PC-9 (cell line): Measurements from ENCODE around the gene LYPD6B.

Experiments used
- EZH2 ChIP-seq: fragments of 200-600 bp; sonication (generic); IDR thresholded peaks from 2 replicates; pipeline ENCODE4 v1.8.0; 2017; ENCODE audit warnings: antibody characterized with exemption, low read depth
- TF ChIP-seq, protein P1 (sequence below): fragments of 200-600 bp; sonication (generic); conservative IDR thresholded peaks from 2 replicates; pipeline ENCODE4 v1.6.1; 2017; ENCODE audit warnings: mixed run types, antibody characterized with exemption, mild to moderate bottlenecking, moderate library complexity

DNA sequence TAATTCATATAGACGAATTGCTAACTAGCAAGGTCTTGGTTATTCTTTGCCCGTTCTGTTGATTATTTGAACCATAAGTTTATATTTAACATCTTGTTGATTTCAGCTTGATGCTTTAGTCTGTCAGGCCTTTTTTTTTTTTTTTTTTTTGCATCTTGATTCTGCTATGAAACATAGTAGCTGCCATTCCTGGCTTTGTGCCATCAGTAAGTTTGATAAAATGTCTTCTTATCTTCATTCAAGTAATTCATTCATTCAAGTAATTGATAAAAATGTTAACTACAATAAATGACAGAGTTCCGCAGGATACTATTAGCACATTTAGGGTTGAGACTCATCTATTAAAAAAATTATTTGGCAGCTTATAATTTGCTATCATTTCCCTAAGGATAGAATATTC is 134.7 kb downstream of the LYPD6B start:
- TF ChIP-seq, protein P1, sequence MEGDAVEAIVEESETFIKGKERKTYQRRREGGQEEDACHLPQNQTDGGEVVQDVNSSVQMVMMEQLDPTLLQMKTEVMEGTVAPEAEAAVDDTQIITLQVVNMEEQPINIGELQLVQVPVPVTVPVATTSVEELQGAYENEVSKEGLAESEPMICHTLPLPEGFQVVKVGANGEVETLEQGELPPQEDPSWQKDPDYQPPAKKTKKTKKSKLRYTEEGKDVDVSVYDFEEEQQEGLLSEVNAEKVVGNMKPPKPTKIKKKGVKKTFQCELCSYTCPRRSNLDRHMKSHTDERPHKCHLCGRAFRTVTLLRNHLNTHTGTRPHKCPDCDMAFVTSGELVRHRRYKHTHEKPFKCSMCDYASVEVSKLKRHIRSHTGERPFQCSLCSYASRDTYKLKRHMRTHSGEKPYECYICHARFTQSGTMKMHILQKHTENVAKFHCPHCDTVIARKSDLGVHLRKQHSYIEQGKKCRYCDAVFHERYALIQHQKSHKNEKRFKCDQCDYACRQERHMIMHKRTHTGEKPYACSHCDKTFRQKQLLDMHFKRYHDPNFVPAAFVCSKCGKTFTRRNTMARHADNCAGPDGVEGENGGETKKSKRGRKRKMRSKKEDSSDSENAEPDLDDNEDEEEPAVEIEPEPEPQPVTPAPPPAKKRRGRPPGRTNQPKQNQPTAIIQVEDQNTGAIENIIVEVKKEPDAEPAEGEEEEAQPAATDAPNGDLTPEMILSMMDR: no peak
- no peak for TF ChIP-seq EZH2
